Activated CD4-positive, alpha-beta T cell treated with anti-CD3 and anti-CD28 coated beads for 24 hours (primary cell): ENCODE data around the gene CFAP92.
"Not testable (repeated sequence)": the region's sequence is repeated elsewhere in the genome, so short reads cannot be mapped to it uniquely, and the experiment has no call there.

Experiments
- DNase-seq, 2 donors: peaks; one replicate each; pipeline ENCODE4 v3.0.0-alpha.2; 2020; ENCODE audit warnings: low read depth in 2 of 2

CFAP92 gene

GRCh38 chr3:128867200-128868125 is 126.4 kb downstream of the CFAP92 start:
- no peak for DNase-seq

GRCh38 chr3:128864849-128865804 is 128.7 kb downstream of the CFAP92 start:
- not testable (repeated sequence) for DNase-seq

GRCh38 chr3:128864351-128864811 is 129.5 kb downstream of the CFAP92 start:
- DNase-seq = no peak

- DNase-seq = no peak
Measured at GRCh38 chr3:128863560-128863959, 130.3 kb downstream of the CFAP92 start.

GRCh38 chr3:128861491-128861890 is 132.4 kb downstream of the CFAP92 start:
- no peak for DNase-seq
